LHCN-M2 (cell line): ENCODE data around the gene UBA1. TPM values are rescaled to one million over a fixed set of nuclear protein-coding genes. Genes with fewer than 3 reads are reported as not detected.
"Not testable (repeated sequence)": the region's sequence is repeated elsewhere in the genome, so short reads cannot be mapped to it uniquely, and the experiment has no call there.

ENCODE experiments used
- DNase-seq: peaks from one replicate; pipeline ENCODE4 v3.0.0-alpha.2; 2012; ENCODE audit warnings: low read depth
- total RNA-seq: library from RNA; depleted of rRNA; stranded (reverse); fragments of >200 nt; gene quantifications from 2 replicates; pipeline ENCODE4 v1.2.3, GENCODE V29; 2014; rRNA removed

Gene UBA1
- total RNA-seq, 1 experiment from 2014 or later = 241 TPM

DNA sequence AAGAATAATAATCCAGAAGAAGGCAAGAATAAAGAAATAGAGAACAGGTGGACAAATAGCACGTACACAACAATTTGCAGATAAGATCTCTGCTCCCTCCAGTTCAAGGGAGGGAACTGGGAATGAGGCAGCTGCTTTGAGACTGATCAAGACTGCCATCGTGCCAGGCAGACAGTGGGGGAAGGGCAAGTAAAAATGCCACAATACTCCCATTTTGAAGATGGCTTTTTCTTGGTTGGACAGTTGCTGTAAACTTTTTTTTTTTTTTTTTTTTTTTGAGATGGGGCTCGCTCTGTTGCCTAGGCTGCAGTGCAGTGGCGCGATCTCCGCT lies 56.4 kb downstream of the UBA1 start:
- no peak for DNase-seq

DNA sequence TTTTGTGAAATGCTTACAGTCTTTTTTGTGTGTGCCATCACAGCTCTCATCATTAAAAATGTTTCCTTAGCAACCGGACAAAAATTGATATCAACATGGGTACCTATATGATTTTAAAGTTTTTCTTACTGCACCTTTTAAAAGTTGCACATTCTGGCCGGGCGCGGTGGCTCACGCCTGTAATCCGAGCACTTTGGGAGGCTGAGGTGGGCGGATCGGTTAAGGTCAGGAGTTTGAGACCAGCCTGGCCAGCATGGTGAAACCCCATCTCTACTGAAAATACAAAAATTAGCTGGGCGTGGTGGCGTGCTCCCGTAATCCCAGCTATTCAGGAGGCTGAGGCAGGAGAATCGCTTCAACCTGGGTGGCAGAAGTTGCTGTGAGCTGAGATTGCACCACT lies 64.0 kb downstream of the UBA1 start:
- DNase-seq = not testable (repeated sequence)

Other genes starting within 250 kb of the UBA1 start
- not detected in 2 replicates for gene RGN, start 115.4 kb upstream of the UBA1 start, total RNA-seq
- 40.7 and 49.2 TPM in 2 replicates for gene NDUFB11, start 49.1 kb upstream of the UBA1 start, total RNA-seq
- 47.1 and 54.6 TPM in 2 replicates for gene RBM10, start 48.6 kb upstream of the UBA1 start, total RNA-seq
- 132 and 136 TPM in 2 replicates for gene CDK16, start 24.9 kb downstream of the UBA1 start, total RNA-seq
- 32.0 and 42.9 TPM in 2 replicates for gene USP11, start 39.2 kb downstream of the UBA1 start, total RNA-seq
- 0.06 TPM in 1 of 2 replicates, not detected in the other for gene ZNF157, start 176.7 kb downstream of the UBA1 start, total RNA-seq